ENCODE data around the gene SLC25A3. TPM values are rescaled to one million over a fixed set of nuclear protein-coding genes. Genes with fewer than 3 reads are reported as not detected.
"Not testable (repeated sequence)": the region's sequence is repeated elsewhere in the genome, so short reads cannot be mapped to it uniquely, and the experiment has no call there.

Gene SLC25A3
- 590 TPM for polyA plus RNA-seq (2012; ENCODE audit: low read depth, missing spikeins)

- peak; percentile 99 for TF ChIP-seq POLR2A (IDR thresholded peaks at IDR 0.05; ENCODE audit: low read depth, low read length)
- peak; percentile 85 for TF ChIP-seq TAF1 (IDR thresholded peaks at IDR 0.05; ENCODE audit: low read depth, low read length)
- peak; percentile 87 for TF ChIP-seq POU2F2 (IDR thresholded peaks at IDR 0.05; ENCODE audit: low read depth, low read length)
- TF ChIP-seq POLR2AphosphoS5 (IDR thresholded peaks at IDR 0.05; ENCODE audit: low read depth, low read length): peak; percentile 99
- TF ChIP-seq SPI1 (IDR thresholded peaks at IDR 0.05; ENCODE audit: low read depth, low read length): no peak
- peak; percentile 86 for DNase-seq (ENCODE audit: insufficient read length, low spot score)
- FAIRE-seq: peak; percentile 99
Measured at GRCh38 chr12:98593351-98594049, at the start of gene SLC25A3. Gene SLC25A3 (plus strand): TSS chr12:98593686. CDS start chr12:98593979, 293 bp downstream.

DNA sequence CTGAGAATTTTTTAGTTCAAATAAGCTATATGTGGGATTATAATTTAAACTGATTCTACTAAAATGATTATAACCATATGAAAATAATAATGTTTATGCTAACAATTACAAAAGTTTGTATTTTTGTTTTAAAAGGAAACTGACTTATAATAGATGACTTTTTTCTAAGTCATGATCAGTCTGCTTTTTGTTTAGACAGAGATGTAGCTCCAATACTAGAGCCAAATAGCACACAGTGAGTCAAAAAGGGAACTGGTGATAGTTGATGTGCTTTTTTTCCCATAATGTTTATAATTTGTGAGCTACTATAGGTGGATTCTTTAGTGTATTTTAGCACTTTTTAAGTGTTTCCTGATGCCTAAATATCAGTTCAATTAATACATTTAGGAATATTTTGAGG is 49.8 kb upstream of the SLC25A3 start:
- TF ChIP-seq POLR2A (IDR thresholded peaks at IDR 0.05; ENCODE audit: low read depth, low read length): no peak
- TF ChIP-seq POLR2AphosphoS5 (IDR thresholded peaks at IDR 0.05; ENCODE audit: low read depth, low read length): no peak
- no peak for TF ChIP-seq PAX5 (IDR thresholded peaks at IDR 0.05; ENCODE audit: insufficient read depth, low read length, severe bottlenecking)
- no peak for TF ChIP-seq TAF1 (IDR thresholded peaks at IDR 0.05; ENCODE audit: low read depth, low read length)
- peak; percentile 47 for TF ChIP-seq SPI1 (IDR thresholded peaks at IDR 0.05; ENCODE audit: low read depth, low read length)
- FAIRE-seq (no peak), DNase-seq (ENCODE audit: insufficient read length, low spot score) (no peak)

DNA sequence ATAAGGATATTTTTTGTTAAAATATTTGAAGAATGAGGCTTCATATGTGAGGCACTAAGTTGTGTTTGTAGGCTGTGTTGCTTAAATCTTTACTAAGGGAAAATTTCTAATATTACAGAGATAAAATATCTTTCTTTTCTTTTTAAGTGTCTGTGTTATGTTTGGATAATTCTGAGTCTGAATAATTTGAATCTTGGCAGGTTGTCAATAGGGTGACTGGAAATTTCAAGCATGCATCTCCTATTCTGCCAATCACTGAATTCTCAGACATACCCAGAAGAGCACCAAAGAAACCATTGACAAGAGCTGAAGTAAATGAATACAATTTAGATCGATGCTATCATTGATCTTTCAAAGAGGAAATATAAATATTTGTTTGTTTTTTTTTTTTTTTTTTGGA is 48.7 kb upstream of the SLC25A3 start:
- TF ChIP-seq POLR2A (IDR thresholded peaks at IDR 0.05; ENCODE audit: low read depth, low read length): no peak
- TF ChIP-seq POLR2AphosphoS5 (IDR thresholded peaks at IDR 0.05; ENCODE audit: low read depth, low read length): no peak
- TF ChIP-seq POU2F2 (IDR thresholded peaks at IDR 0.05; ENCODE audit: low read depth, low read length): no peak
- TF ChIP-seq TAF1 (IDR thresholded peaks at IDR 0.05; ENCODE audit: low read depth, low read length): no peak
- no peak for TF ChIP-seq PAX5 (IDR thresholded peaks at IDR 0.05; ENCODE audit: insufficient read depth, low read length, severe bottlenecking)
- no peak for TF ChIP-seq SPI1 (IDR thresholded peaks at IDR 0.05; ENCODE audit: low read depth, low read length)
- DNase-seq (ENCODE audit: insufficient read length, low spot score) (no peak), FAIRE-seq (no peak)

- FAIRE-seq: no peak
- no peak for TF ChIP-seq POLR2A (IDR thresholded peaks at IDR 0.05; ENCODE audit: low read depth, low read length)
- TF ChIP-seq PAX5 (IDR thresholded peaks at IDR 0.05; ENCODE audit: insufficient read depth, low read length, severe bottlenecking): no peak
- TF ChIP-seq POU2F2 (IDR thresholded peaks at IDR 0.05; ENCODE audit: low read depth, low read length): no peak
- TF ChIP-seq SPI1 (IDR thresholded peaks at IDR 0.05; ENCODE audit: low read depth, low read length): no peak
- no peak for TF ChIP-seq POLR2AphosphoS5 (IDR thresholded peaks at IDR 0.05; ENCODE audit: low read depth, low read length)
- TF ChIP-seq TAF1 (IDR thresholded peaks at IDR 0.05; ENCODE audit: low read depth, low read length): no peak
- DNase-seq (ENCODE audit: insufficient read length, low spot score): no peak
Measured at GRCh38 chr12:98549371-98550110, 43.9 kb upstream of the SLC25A3 start.

DNA sequence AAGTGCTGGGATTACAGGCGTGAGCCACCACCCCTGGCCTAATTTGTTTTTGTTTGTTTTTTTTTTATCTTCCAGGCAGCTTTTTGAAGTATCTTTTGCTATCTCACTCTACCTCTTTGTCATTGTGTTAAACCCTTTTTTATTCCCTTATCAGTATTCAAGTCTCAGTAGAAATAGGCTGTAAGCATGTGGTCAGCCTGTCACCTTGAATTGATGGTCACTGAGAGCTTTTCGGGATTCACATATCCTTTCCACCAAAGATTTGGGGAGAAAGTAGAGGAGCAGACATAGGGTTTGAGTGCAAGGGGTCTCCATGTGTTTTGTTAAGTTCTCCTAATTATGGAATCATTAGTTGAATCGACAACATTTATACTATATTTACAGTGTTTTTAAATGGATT is 41.7 kb upstream of the SLC25A3 start:
- TF ChIP-seq POLR2AphosphoS5 (IDR thresholded peaks at IDR 0.05; ENCODE audit: low read depth, low read length) (no peak), POU2F2 (IDR thresholded peaks at IDR 0.05; ENCODE audit: low read depth, low read length) (no peak)
- no peak for DNase-seq (ENCODE audit: insufficient read length, low spot score)
- FAIRE-seq: no peak

- FAIRE-seq; DNase-seq (ENCODE audit: insufficient read length, low spot score): not testable (repeated sequence)
Measured at GRCh38 chr12:98558097-98558496, 35.4 kb upstream of the SLC25A3 start.

DNA sequence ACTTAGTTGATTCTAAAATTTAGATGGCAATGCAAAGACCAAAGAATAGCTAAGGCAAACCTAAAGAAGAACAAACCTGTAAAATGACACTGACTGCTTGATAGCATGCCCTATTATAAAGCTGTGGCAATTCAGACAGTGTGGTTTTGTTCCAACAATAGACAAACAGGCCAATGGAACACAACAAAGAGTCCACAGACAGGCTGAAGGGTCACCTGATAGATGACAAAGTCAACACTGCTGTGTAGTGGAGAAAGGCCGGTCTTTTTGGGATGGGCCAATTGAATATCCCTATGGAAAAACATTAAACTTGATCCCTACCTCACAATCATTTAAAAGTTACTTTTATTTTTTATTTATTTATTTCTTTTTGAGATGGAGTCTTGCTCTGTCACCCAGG is 33.8 kb upstream of the SLC25A3 start:
- FAIRE-seq (no peak), DNase-seq (ENCODE audit: insufficient read length, low spot score) (no peak)
- TF ChIP-seq POLR2AphosphoS5 (IDR thresholded peaks at IDR 0.05; ENCODE audit: low read depth, low read length) (no peak), PAX5 (IDR thresholded peaks at IDR 0.05; ENCODE audit: insufficient read depth, low read length, severe bottlenecking) (no peak), TAF1 (IDR thresholded peaks at IDR 0.05; ENCODE audit: low read depth, low read length) (no peak), SPI1 (IDR thresholded peaks at IDR 0.05; ENCODE audit: low read depth, low read length) (no peak), POLR2A (IDR thresholded peaks at IDR 0.05; ENCODE audit: low read depth, low read length) (no peak), POU2F2 (IDR thresholded peaks at IDR 0.05; ENCODE audit: low read depth, low read length) (no peak)

- FAIRE-seq: no peak
- no peak for DNase-seq (ENCODE audit: insufficient read length, low spot score)
- TF ChIP-seq TAF1 (IDR thresholded peaks at IDR 0.05; ENCODE audit: low read depth, low read length): no peak
- no peak for TF ChIP-seq POLR2A (IDR thresholded peaks at IDR 0.05; ENCODE audit: low read depth, low read length)
- TF ChIP-seq POU2F2 (IDR thresholded peaks at IDR 0.05; ENCODE audit: low read depth, low read length): no peak
- no peak for TF ChIP-seq SPI1 (IDR thresholded peaks at IDR 0.05; ENCODE audit: low read depth, low read length)
- no peak for TF ChIP-seq POLR2AphosphoS5 (IDR thresholded peaks at IDR 0.05; ENCODE audit: low read depth, low read length)
- TF ChIP-seq PAX5 (IDR thresholded peaks at IDR 0.05; ENCODE audit: insufficient read depth, low read length, severe bottlenecking): no peak
Measured at GRCh38 chr12:98561846-98562245, 31.6 kb upstream of the SLC25A3 start.

- TF ChIP-seq SPI1 (IDR thresholded peaks at IDR 0.05; ENCODE audit: low read depth, low read length): no peak
- no peak for TF ChIP-seq POLR2AphosphoS5 (IDR thresholded peaks at IDR 0.05; ENCODE audit: low read depth, low read length)
- TF ChIP-seq POU2F2 (IDR thresholded peaks at IDR 0.05; ENCODE audit: low read depth, low read length): no peak
- no peak for TF ChIP-seq PAX5 (IDR thresholded peaks at IDR 0.05; ENCODE audit: insufficient read depth, low read length, severe bottlenecking)
- DNase-seq (ENCODE audit: insufficient read length, low spot score) (no peak), FAIRE-seq (no peak)
Measured at GRCh38 chr12:98572010-98572409, 21.5 kb upstream of the SLC25A3 start.

GRCh38 chr12:98574110-98574509 is 19.4 kb upstream of the SLC25A3 start:
- FAIRE-seq (no peak), DNase-seq (ENCODE audit: insufficient read length, low spot score) (no peak)
- TF ChIP-seq POU2F2 (IDR thresholded peaks at IDR 0.05; ENCODE audit: low read depth, low read length): no peak
- TF ChIP-seq POLR2AphosphoS5 (IDR thresholded peaks at IDR 0.05; ENCODE audit: low read depth, low read length): no peak
- no peak for TF ChIP-seq POLR2A (IDR thresholded peaks at IDR 0.05; ENCODE audit: low read depth, low read length)
- TF ChIP-seq SPI1 (IDR thresholded peaks at IDR 0.05; ENCODE audit: low read depth, low read length): no peak
- TF ChIP-seq TAF1 (IDR thresholded peaks at IDR 0.05; ENCODE audit: low read depth, low read length): no peak
- TF ChIP-seq PAX5 (IDR thresholded peaks at IDR 0.05; ENCODE audit: insufficient read depth, low read length, severe bottlenecking): no peak

Data from GM12891 (cell line).